HEK293T (cell line): Measurements from ENCODE around the gene PPP6R1.

Experiments used
- CTCF ChIA-PET: fragments of 350-600 bp; formaldehyde crosslinking; extraction: SDS; loops from one replicate; lab custom pipeline; 2021; ENCODE audit warnings: antibody characterized with exemption, inconsistent platforms; lab: Yijun Ruan, JAX
- POLR2A ChIA-PET: fragments of 350-600 bp; formaldehyde crosslinking; extraction: SDS; loops from one replicate; lab custom pipeline; 2020; ENCODE audit warnings: antibody characterized with exemption, inconsistent platforms; lab: Yijun Ruan, JAX
- DNase-seq: peaks from one replicate; pipeline ENCODE4 v3.0.0; 2012; ENCODE audit warnings: mixed read lengths; ENCODE audit errors: extremely low spot score
- ARNT ChIP-seq: fragments of 450-650 bp; IDR thresholded peaks from 2 replicates; pipeline ENCODE4 v1.6.1; 2017; ENCODE audit warnings: mild to moderate bottlenecking
- BHLHE40 ChIP-seq: fragments of 450-650 bp; IDR thresholded peaks from 2 replicates; pipeline ENCODE4 v1.6.1; 2016; ENCODE audit warnings: mild to moderate bottlenecking, moderate library complexity, borderline replicate concordance
- CTBP1 ChIP-seq: fragments of 450-650 bp; IDR thresholded peaks from 2 replicates; pipeline ENCODE4 v1.6.1; 2016; ENCODE audit warnings: borderline replicate concordance
- ELF4 ChIP-seq: fragments of 450-650 bp; IDR thresholded peaks from 2 replicates; pipeline ENCODE4 v1.6.1; 2017; ENCODE audit warnings: antibody characterized with exemption
- FOXA1 ChIP-seq: fragments of 450-650 bp; IDR thresholded peaks from 2 replicates; pipeline ENCODE4 v1.6.1; 2016; ENCODE audit warnings: mild to moderate bottlenecking
- FOXK2 ChIP-seq: fragments of 450-650 bp; IDR thresholded peaks from 2 replicates; pipeline ENCODE4 v1.6.1; 2016; ENCODE audit warnings: mild to moderate bottlenecking
- FOXM1 ChIP-seq: fragments of 450-650 bp; IDR thresholded peaks from 2 replicates; pipeline ENCODE4 v1.6.1; 2017; ENCODE audit warnings: mild to moderate bottlenecking, borderline replicate concordance
- HDGF ChIP-seq: fragments of 450-650 bp; IDR thresholded peaks from 2 replicates; pipeline ENCODE4 v1.6.1; 2017; ENCODE audit warnings: antibody characterized with exemption, borderline replicate concordance
- L3MBTL2 ChIP-seq: fragments of 450-650 bp; conservative IDR thresholded peaks from 2 replicates; pipeline ENCODE4 v1.6.1; 2016; ENCODE audit warnings: mild to moderate bottlenecking
- LEF1 ChIP-seq: fragments of 450-650 bp; IDR thresholded peaks from 2 replicates; pipeline ENCODE4 v1.6.1; 2017; ENCODE audit warnings: mild to moderate bottlenecking, borderline replicate concordance
- NFRKB ChIP-seq: fragments of 450-650 bp; IDR thresholded peaks from 2 replicates; pipeline ENCODE4 v1.6.1; 2016; ENCODE audit warnings: mild to moderate bottlenecking, moderate library complexity
- SP1 ChIP-seq: fragments of 450-650 bp; IDR thresholded peaks from 2 replicates; pipeline ENCODE4 v1.6.1; 2017
- SUZ12 ChIP-seq: fragments of 450-650 bp; IDR thresholded peaks from 2 replicates; pipeline ENCODE4 v1.6.1; 2016; ENCODE audit warnings: mild to moderate bottlenecking
- TARDBP ChIP-seq: fragments of 450-650 bp; IDR thresholded peaks from 2 replicates; pipeline ENCODE4 v1.6.1; 2016
- ZNF384 ChIP-seq: fragments of 450-650 bp; IDR thresholded peaks from 2 replicates; pipeline ENCODE4 v1.6.1; 2016
- TF ChIP-seq, protein P1 (sequence below): fragments of 450-650 bp; IDR thresholded peaks from 2 replicates; pipeline ENCODE4 v1.6.1; 2016

The PPP6R1 gene

DNA sequence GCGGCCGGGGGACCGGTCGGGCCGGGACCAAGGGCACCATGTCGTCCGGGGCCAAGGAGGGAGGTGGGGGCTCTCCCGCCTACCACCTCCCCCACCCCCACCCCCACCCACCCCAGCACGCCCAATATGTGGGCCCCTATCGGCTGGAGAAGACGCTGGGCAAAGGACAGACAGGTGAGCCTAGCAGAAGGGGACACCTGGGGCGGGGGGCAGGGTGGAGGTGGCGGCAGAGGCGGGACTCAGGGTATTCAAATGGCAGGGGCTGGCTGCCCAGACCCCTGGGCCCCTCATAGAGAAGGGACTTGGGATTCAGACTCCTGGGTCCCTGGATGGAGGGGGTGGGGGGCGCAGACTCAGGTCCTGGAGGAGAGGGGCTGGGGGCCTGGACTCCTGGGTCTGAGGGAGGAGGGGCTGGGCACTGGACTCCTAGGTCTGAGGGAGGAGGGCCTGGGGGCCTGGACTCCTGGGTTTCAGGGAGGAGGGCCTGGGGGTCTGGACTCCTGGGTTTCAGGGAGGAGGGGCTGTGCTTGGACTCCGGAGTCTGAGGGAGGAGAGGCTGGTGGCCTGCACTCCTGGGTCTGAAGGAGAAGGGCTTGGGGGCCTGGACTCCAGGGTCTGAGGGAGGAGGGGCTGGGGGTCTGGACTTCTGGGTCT, 25.7 kb upstream of the PPP6R1 start:
- CTCF ChIA-PET, result no interaction called here
- POLR2A ChIA-PET, result interaction anchor here (1.9 kb wide), 1 partner anchor 25 kb away, joined by 7 read pairs; the partner anchor contains the start of gene PPP6R1
- no peak for DNase-seq
- TF ChIP-seq BHLHE40 (no peak), ELF4 (no peak), CTBP1 (no peak), NFRKB (no peak), SUZ12 (no peak), FOXK2 (no peak), L3MBTL2 (no peak), HDGF (no peak), TARDBP (no peak), ARNT (no peak)
- TF ChIP-seq, protein P1, sequence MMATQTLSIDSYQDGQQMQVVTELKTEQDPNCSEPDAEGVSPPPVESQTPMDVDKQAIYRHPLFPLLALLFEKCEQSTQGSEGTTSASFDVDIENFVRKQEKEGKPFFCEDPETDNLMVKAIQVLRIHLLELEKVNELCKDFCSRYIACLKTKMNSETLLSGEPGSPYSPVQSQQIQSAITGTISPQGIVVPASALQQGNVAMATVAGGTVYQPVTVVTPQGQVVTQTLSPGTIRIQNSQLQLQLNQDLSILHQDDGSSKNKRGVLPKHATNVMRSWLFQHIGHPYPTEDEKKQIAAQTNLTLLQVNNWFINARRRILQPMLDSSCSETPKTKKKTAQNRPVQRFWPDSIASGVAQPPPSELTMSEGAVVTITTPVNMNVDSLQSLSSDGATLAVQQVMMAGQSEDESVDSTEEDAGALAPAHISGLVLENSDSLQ, result no peak

DNA sequence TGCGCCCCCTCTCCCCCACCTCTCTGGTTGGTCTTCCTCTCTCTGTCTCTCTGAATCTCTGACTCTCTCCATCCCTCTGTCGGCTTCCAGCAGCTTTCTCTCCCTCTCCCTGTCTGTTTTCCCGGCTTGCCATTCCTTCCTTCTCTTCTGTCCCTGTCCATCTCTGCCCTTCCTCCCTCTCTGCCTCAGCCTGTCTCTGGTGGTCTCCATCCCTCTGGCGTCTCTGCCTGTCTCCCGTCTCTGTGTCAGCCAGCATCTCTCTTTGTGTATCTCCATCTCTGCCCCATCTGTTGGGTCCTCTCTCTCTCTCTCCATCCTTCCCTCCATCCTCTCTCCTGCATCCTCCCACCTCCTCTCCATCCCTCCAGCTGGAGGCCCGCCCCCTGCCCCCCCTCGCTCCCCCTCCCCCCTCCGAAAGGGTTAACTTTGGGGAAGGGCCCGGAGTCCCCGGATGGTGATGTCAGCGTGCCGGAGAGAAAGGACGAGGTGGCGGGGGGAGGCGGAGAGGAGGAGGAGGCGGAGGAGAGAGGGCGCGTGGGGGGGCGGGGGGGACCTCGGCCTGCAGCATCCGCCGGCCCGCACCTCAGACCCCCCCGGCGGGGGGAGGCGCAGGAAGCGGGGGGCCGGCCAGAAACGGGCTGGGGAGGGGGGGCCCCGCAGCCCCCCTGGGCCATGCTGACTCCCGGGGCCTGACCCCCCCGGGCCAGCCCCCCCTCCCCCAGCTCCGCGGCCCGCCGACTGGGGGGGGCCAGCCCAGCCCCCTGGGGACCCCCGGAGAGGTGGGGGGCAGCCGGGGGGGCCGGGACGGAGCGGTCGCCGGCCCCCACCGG, 24.9 kb upstream of the PPP6R1 start, which contains the start of gene BRSK1:
Gene BRSK1, plus strand, starts transcription at position 450 of the 830 bp plus-strand sequence. CDS start 446 bp downstream, outside the sequence.
- ChIA-PET CTCF (no interaction called here), POLR2A (interaction anchor here (1.9 kb wide), 1 partner anchor 25 kb away, joined by 7 read pairs; the partner anchor contains the start of gene PPP6R1)
- DNase-seq, result peak; percentile 46
- no peak for TF ChIP-seq L3MBTL2
- TF ChIP-seq LEF1, result no peak
- TF ChIP-seq FOXM1, result no peak; the same call in 1 of the 2 replicates
- TF ChIP-seq ZNF384, result no peak
- TF ChIP-seq SP1, result no peak

DNA sequence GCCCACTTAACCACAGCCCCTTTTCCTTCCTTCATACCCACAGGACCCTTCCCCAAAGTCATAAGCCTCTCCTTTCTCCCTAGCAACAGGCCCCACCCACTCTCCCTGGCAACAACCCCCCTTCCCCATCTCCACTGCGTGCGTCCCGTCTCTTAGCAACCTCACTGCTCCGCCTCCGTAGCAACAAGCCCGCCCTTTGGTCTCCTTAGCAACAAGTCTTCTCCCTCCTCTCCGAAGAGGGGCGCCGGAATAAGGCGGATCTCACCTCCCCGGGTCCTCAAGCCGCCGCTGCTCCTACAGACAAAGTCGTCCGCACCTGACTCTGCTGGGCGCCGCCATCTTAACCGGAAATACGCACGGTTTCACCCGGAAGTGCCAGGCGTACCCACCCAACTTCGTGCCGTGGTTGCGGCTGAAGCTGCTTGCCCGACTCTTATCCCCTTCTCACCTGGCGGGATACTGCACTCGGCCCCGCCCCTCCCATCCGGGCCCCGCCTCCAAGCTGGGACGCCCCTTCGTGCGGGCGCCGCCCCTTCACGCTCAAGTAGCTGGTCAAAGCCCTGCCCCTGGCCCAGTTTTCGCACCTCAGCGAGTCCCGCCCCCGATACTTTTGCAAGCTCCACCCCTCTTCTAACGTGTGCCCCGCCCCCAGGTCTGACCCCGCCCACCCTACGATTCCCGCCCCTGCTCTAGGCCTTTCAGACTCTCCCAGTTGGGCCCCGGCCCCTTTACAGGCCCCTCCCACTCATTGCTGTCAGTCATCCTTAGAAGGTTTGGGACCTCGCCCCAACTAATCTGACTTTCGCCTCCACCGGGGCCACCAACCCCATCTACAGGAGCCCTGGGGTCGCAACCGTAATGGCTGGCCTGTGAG, 21.2 kb upstream of the PPP6R1 start, which contains the start of gene HSPBP1:
Gene HSPBP1, minus strand, starts transcription at position 341 of the 874 bp plus-strand sequence. CDS start 502 bp downstream, outside the sequence.
- peak; percentile 97 for DNase-seq
- POLR2A ChIA-PET, result interaction anchor here (0.6 to 3.5 kb wide), 7 partner anchors 21 to 182 kb away, joined by 3 to 34 read pairs (median 3); partner anchors contain the start of genes ISOC2, KMT5C, PPP6R1 and UBE2S
- TF ChIP-seq FOXM1 (no peak), HDGF (no peak; the same call in 1 of the 2 replicates), CTBP1 (no peak), SUZ12 (no peak), NFRKB (no peak), SP1 (no peak), LEF1 (no peak), ARNT (no peak), ELF4 (peak; percentile 77), FOXA1 (no peak), BHLHE40 (no peak), ZNF384 (no peak), L3MBTL2 (no peak), TARDBP (no peak), FOXK2 (no peak)
- TF ChIP-seq, protein P1, result peak; percentile 96
- CTCF ChIA-PET, result interaction anchor here (1.0 kb wide), 1 partner anchor 120 kb away, joined by 4 read pairs; no protein-coding TSS in a partner anchor

DNA sequence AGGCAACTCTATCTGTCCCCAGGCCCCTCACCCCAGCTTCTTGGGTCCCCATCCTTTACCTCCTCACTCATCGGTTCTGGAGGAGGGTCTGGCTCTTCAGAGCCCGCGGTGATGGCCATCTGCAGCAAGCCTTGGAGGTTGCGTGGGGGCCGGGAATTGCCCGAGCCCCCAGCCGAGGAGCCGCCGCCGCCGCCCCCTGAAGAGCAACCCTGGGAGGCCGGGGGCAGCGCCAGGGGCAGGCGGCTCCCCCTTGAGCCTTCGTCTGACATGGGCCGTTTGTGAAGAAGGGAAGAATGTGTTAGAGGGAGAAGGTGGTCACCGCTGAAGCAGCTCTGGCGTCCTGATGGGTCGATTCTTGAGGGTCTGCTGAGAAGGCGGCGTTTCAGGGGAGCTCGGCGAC, 20.5 kb upstream of the PPP6R1 start:
- POLR2A ChIA-PET, result interaction anchor here (1.8 to 3.5 kb wide), 2 partner anchors 20 to 128 kb away, joined by 9 to 34 read pairs; partner anchors contain the start of genes PPP6R1 and UBE2S
- no peak for DNase-seq
- CTCF ChIA-PET, result interaction anchor here (0.6 kb wide), 1 partner anchor 1303 kb away, joined by 4 read pairs; no protein-coding TSS in a partner anchor
- TF ChIP-seq FOXK2, result no peak
- no peak for TF ChIP-seq ELF4
- no peak for TF ChIP-seq NFRKB
- TF ChIP-seq FOXM1, result no peak
- TF ChIP-seq LEF1, result no peak
- TF ChIP-seq, protein P1, result no peak
- TF ChIP-seq ZNF384, result no peak
- TF ChIP-seq CTBP1, result no peak
- no peak for TF ChIP-seq FOXA1
- no peak for TF ChIP-seq ARNT
- TF ChIP-seq BHLHE40, result no peak
- no peak for TF ChIP-seq HDGF
- no peak for TF ChIP-seq TARDBP
- TF ChIP-seq SP1, result no peak
- TF ChIP-seq SUZ12, result no peak
- no peak for TF ChIP-seq L3MBTL2
